Uterus (tissue), 4 donors: ENCODE data around the gene NKX2-1. TPM values are rescaled to one million over a fixed set of nuclear protein-coding genes. Genes with fewer than 3 reads are reported as not detected.

Source experiments
- DNase-seq, 2 donors: peaks; one replicate each; pipeline ENCODE4 v3.0.0-alpha.2; 2019 to 2020
- H3K27ac ChIP-seq, 2 donors: fragments of 200-600 bp; sonication (generic); 1 replicate in 1 of 2; 2 replicates in 1 of 2; pipeline ENCODE4 v1.5.1; 2016 to 2018
- H3K27me3 ChIP-seq, 2 donors: fragments of 200-600 bp; sonication (generic); one replicate each; pipeline ENCODE4 v1.5.1; 2018 to 2019; ENCODE audit warnings: control low read depth in 1 of 2
- H3K36me3 ChIP-seq, 2 donors: fragments of 200-600 bp; sonication (generic); one replicate each; pipeline ENCODE4 v1.5.1; 2019; ENCODE audit warnings: control low read depth in 1 of 2
- H3K4me1 ChIP-seq, 2 donors: fragments of 200-600 bp; sonication (generic); one replicate each; pipeline ENCODE4 v1.5.1; 2018 to 2019; ENCODE audit warnings: control low read depth in 1 of 2
- H3K4me3 ChIP-seq, 2 donors: fragments of 200-600 bp; sonication (generic); 1 replicate in 1 of 2; 2 replicates in 1 of 2; pipeline ENCODE4 v1.5.1; 2018 to 2019; ENCODE audit warnings: mild to moderate bottlenecking in 1 of 2
- H3K9me3 ChIP-seq, 2 donors: fragments of 200-600 bp; sonication (generic); one replicate each; pipeline ENCODE4 v1.5.1; 2019; ENCODE audit warnings: control low read depth in 1 of 2
- POLR2A ChIP-seq, 2 donors: fragments of 450-650 bp; IDR thresholded peaks; one replicate each; pipeline ENCODE4 v1.6.1; 2016; ENCODE audit warnings: antibody characterized with exemption in 2 of 2, mild to moderate bottlenecking in 1 of 2, moderate library complexity in 1 of 2
- intact Hi-C: fragments of 100-400 bp; cut with DNase I; formaldehyde crosslinking; loops from one replicate; pipeline ENCODE4 v1.15.1; 2023; ENCODE audit warnings: low total_unique reads
- total RNA-seq, 4 donors: library from RNA; depleted of rRNA in 3 of 4; stranded (reverse); fragments of >200 nt in 3 of 4; gene quantifications; one replicate each; pipeline versions ENCODE4 v1.1.0 to v1.2.4, GENCODE V29; 2014 to 2023
- TF ChIP-seq, protein P1 (sequence below), 4 experiments: fragments of 200-600 bp in 2 of 4; fragments of 450-650 bp in 2 of 4; sonication (generic) in 2 of 4; IDR thresholded peaks; one replicate each; pipeline ENCODE4 v1.5.1; 2016 to 2019; ENCODE audit warnings: antibody characterized with exemption in 4 of 4, mild to moderate bottlenecking in 2 of 4, moderate library complexity in 1 of 4
- donor health status: DM: yes; HTN: yes; CAD: no.

NKX2-1 gene
- total RNA-seq, 4 donors from 2014 or later, result not detected

DNA sequence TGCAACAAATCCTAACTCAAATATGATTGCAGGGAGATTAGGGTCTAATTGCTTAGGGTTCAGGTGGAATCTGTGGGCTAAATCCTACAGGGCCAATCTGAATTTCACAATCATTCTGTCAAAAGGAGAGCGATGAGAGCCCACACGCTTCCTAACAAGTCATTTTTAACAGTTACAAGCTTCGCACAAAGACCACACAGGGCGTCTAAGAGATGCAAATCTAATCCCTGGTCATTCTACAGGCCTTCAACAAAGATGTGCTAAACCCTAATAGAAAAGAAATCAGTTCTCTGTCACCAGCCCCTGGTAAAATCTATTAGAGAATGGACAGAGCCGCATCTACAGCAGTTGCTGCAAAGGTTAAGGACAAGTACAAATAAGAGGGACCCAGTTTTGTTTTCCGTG lies 15.3 kb downstream of the NKX2-1 start:
- no peak for DNase-seq
- no peak overlapping the region for H3K4me3 ChIP-seq
- no peaks in the 10 kb centered on the region for H3K36me3 ChIP-seq
- intact Hi-C loops, result no loop called here
- H3K27ac ChIP-seq, result no peak overlapping the region
- H3K9me3 ChIP-seq, result no peaks in the 10 kb centered on the region
- no peak for TF ChIP-seq POLR2A (IDR thresholded peaks at IDR 0.05)
- TF ChIP-seq, protein P1, sequence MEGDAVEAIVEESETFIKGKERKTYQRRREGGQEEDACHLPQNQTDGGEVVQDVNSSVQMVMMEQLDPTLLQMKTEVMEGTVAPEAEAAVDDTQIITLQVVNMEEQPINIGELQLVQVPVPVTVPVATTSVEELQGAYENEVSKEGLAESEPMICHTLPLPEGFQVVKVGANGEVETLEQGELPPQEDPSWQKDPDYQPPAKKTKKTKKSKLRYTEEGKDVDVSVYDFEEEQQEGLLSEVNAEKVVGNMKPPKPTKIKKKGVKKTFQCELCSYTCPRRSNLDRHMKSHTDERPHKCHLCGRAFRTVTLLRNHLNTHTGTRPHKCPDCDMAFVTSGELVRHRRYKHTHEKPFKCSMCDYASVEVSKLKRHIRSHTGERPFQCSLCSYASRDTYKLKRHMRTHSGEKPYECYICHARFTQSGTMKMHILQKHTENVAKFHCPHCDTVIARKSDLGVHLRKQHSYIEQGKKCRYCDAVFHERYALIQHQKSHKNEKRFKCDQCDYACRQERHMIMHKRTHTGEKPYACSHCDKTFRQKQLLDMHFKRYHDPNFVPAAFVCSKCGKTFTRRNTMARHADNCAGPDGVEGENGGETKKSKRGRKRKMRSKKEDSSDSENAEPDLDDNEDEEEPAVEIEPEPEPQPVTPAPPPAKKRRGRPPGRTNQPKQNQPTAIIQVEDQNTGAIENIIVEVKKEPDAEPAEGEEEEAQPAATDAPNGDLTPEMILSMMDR (IDR thresholded peaks at IDR 0.05), result no peak
- H3K27me3 ChIP-seq, result peaks cover 0 to 65% of the 10 kb centered on the region in 2 donors
- peaks cover 0 to 5% of the 10 kb centered on the region in 2 donors for H3K4me1 ChIP-seq

GRCh38 chr14:36503771-36504741 lies 16.0 kb downstream of the NKX2-1 start:
- Histone ChIP-seq H3K27me3 (peaks cover 0 to 61% of the 10 kb centered on the region in 2 donors), H3K27ac (no peak overlapping the region), H3K4me1 (peaks cover 0 to 5% of the 10 kb centered on the region in 2 donors), H3K9me3 (no peaks in the 10 kb centered on the region), H3K36me3 (no peaks in the 10 kb centered on the region), H3K4me3 (no peak overlapping the region)
- no peak for TF ChIP-seq POLR2A (IDR thresholded peaks at IDR 0.05)
- TF ChIP-seq, protein P1 (IDR thresholded peaks at IDR 0.05), result no peak
- DNase-seq, result no peak
- intact Hi-C loops, result no loop called here

- H3K9me3 ChIP-seq, result no peaks in the 10 kb centered on the region
- peaks cover 0 to 5% of the 10 kb centered on the region in 2 donors for H3K4me1 ChIP-seq
- TF ChIP-seq POLR2A (IDR thresholded peaks at IDR 0.05), result no peak
- TF ChIP-seq, protein P1 (IDR thresholded peaks at IDR 0.05), result no peak
- intact Hi-C loops, result no loop called here
- no peak overlapping the region for H3K27ac ChIP-seq
- no peak overlapping the region for H3K4me3 ChIP-seq
- no peaks in the 10 kb centered on the region for H3K36me3 ChIP-seq
- H3K27me3 ChIP-seq, result peaks cover 0 to 59% of the 10 kb centered on the region in 2 donors
- DNase-seq, result no peak
Observed at GRCh38 chr14:36502558-36503508, 17.2 kb downstream of the NKX2-1 start.

- peaks cover 0 to 45% of the 10 kb centered on the region in 2 donors for H3K27me3 ChIP-seq
Observed at GRCh38 chr14:36498938-36499337, 21.1 kb downstream of the NKX2-1 start.

More at GRCh38 chr14:36498938-36499337, 21.1 kb downstream of the NKX2-1 start:
- H3K27ac ChIP-seq, result no peak overlapping the region
- no peak for TF ChIP-seq POLR2A (IDR thresholded peaks at IDR 0.05)
- TF ChIP-seq, protein P1 (IDR thresholded peaks at IDR 0.05), result no peak
- no peak overlapping the region for H3K4me3 ChIP-seq
- peaks cover 0 to 2% of the 10 kb centered on the region in 2 donors for H3K4me1 ChIP-seq
- intact Hi-C loops, result no loop called here
- no peak for DNase-seq
- no peaks in the 10 kb centered on the region for H3K9me3 ChIP-seq
- H3K36me3 ChIP-seq, result no peaks in the 10 kb centered on the region
